Activated T-helper 9 cell treated with anti-CD3 and anti-CD28 coated beads, Interleukin-2, amount 50 U/mL, for 16 hours (primary cell): Measurements from ENCODE around the gene GALNT10.
"Not testable (repeated sequence)": the region's sequence is repeated elsewhere in the genome, so short reads cannot be mapped to it uniquely, and the experiment has no call there.

Experiments used
- DNase-seq: peaks from one replicate; pipeline ENCODE4 v3.0.0-alpha.2; 2020; ENCODE audit warnings: low read depth

GALNT10 gene

DNA sequence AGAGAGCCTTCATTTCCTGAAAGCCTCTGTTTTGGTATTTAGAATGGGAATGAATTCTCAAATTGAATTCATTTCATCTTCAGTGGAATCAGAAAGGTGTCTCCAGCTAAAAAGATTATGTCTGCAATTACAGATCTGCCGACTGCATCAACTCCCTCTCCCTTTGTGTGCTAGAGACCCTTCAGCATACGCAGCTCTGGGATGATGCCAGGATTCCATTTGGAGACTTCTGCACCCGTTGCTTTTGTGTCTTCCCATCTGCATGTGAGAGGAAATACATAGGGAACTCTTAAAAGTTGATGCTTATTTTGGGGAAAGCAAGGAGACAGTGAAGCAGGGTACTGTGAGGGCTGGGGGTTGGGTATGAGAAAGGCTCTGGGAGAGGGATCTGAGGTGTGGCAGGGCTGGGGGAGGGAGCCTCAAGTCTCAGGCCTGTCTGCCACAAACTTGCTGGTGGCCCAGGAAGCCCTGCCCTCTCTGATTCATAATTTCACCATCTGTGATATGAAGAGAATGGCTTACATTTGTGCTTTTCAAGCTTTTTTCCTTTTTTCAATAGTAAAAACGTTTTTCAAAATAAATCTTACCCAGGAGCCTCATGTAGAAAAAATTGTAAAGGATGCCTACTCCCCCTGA, 165.6 kb downstream of the GALNT10 start:
- DNase-seq = no peak

DNA sequence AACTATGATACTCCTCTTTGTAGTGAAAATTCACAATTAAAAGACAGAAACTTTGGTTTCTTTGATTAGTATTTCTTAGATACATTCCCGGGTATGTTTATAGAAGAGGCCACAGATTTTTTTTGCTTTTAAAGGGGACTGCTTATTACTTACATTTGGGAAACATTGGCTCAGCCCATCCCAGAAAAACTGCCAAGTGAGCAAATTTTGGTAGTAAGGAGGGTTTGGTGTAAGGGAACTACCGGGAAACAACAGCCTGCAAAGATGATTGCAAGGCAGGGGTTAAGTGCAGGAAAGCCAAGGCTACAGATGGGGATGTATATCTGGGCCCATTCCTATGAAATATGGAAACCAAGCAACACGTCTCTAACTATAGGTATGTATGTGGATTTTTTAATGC, 166.4 kb downstream of the GALNT10 start:
- no peak for DNase-seq

- no peak for DNase-seq
Measured at GRCh38 chr5:154358516-154359220, 168.1 kb downstream of the GALNT10 start.

GRCh38 chr5:154359221-154359573, 168.7 kb downstream of the GALNT10 start:
- DNase-seq = no peak

DNA sequence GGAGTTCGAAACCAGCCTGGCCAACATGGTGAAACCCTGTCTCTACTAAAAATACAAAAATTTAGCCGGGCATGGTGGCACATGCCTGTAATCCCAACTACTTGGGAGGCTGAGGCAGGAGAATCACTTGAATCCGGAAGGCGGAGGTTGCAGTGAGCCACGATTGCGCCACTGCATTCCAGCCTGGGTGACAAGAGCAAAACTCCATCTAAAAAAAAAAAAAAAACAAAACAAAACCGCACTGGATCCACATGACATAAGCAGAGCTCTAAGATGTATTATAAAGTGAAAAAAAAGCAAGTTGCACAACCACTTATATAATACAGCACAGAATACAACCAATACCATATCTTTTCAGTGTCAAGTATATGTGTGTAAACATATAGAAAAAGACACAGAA, 169.7 kb downstream of the GALNT10 start:
- not testable (repeated sequence) for DNase-seq

- DNase-seq = no peak
Measured at GRCh38 chr5:154363411-154363810, 172.9 kb downstream of the GALNT10 start.

GRCh38 chr5:154364771-154365170, 174.2 kb downstream of the GALNT10 start:
- DNase-seq = no peak

- no peak for DNase-seq
Measured at GRCh38 chr5:154365823-154366222, 175.3 kb downstream of the GALNT10 start.

- no peak for DNase-seq
Measured at GRCh38 chr5:154366353-154366752, 175.8 kb downstream of the GALNT10 start.

DNA sequence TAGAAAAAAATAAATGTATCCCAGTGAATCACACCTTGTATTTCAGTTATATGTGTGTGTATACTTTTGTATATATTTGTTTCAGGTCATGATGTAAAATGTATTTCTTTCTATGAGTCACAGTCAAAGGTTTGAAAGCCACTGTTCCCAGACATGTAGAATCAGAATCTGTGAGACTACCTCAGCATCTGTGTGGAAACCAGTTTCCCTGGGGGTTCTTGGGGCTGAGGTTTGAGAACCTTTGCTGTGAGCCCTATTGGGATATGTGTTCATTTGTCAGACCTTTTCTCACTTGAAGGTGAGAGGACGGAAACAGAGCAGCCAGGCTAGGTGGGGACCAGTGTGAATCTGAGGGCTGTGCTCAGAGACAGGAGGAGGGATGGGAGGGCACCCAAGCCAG, 176.6 kb downstream of the GALNT10 start:
- DNase-seq = no peak

DNA sequence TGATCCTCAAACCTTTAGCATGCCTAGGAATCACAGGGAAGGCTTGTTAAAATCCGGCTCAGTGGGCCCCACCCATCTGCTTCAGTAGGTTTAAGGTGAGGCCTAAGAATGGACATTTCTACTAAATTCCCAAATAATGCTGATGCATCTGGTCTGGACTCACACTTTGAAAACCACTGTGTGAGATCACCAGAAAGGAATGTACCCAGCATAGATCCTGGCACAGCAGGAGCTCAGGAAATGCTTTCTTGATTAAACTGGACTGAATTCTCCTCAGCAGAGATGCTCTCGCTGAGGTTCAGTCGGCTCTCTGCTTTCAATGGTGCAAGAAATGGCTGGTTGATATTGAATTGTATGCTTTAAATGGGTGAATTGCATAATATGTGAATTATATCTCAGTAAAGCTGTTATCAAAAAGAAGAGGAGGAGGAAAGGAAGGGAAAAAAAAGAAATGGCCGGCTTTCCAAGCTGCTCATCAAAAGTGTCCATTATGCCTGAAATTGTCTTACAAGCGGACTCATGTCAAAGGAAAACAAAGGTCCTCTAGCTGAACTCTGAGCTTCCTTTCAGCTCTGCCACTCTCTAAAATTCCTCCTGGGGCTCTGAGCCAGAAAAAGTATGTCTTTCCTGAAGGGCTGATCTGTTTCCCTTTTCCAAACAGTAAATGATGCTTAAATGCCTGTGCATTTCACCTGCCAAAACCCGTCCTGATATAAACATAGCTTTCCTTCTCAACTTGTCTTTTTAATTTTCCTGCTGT, 177.7 kb downstream of the GALNT10 start:
- no peak for DNase-seq

GRCh38 chr5:154369682-154370081, 179.1 kb downstream of the GALNT10 start:
- DNase-seq = no peak

DNA sequence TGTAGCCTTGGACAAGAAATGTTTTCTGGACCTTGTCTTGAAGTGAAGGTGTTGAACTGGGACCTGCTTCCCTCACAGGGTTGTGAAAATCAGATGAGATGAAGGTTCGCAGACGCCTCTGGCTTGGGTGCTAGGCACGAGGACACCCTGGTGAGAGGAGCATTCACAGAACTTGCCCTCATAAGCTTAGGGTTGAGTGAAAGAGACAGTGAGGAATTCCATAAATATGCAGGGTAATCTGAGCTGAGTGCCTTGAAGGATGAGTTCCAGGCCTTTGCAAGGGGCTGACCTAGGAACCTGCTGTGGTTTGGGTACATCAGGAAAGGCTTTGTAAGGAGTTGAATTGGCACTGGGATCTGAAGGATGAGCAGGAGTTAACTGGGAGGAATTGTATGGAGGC, 179.6 kb downstream of the GALNT10 start:
- no peak for DNase-seq

GRCh38 chr5:154370813-154371212, 180.3 kb downstream of the GALNT10 start:
- no peak for DNase-seq

DNA sequence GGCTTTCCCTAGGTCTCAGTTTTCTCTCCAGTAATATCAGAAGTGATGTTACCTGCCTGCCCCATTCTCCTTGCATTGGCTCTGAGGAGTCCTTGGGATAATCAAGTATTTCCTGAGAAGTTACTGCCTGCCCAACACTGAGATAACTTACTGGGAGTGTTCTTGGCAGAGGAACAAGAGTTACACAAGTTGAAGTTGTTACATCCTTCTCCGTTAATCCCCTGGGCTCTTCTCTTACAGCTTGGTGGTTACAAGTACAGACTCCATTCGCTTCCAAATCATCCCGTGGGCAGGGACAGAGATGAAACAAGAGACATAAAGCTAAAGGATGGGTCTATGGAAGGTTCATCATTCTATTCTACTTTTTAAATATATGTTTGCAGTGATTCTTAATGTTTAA, 181.2 kb downstream of the GALNT10 start:
- no peak for DNase-seq

GRCh38 chr5:154372661-154373060, 182.1 kb downstream of the GALNT10 start:
- DNase-seq = no peak

DNA sequence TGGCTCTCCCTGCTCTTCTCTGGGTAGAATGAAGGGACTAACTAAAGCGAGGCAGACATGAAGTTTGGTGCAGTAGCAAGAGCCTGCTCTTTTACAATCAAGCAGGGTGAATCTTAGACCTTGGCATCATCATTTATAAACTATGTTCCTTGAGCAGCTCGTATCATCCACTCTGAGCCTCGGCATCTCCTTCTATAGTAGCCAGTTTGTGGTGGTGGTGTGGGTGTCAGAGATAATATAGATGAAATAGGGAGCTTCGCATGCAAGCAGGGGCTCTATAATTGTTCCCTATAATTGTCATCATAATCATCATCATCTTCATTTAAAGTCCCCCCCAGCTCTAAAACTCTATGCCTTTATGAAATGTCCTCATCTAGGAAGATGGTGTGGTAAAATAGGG, 182.8 kb downstream of the GALNT10 start:
- DNase-seq = no peak

DNA sequence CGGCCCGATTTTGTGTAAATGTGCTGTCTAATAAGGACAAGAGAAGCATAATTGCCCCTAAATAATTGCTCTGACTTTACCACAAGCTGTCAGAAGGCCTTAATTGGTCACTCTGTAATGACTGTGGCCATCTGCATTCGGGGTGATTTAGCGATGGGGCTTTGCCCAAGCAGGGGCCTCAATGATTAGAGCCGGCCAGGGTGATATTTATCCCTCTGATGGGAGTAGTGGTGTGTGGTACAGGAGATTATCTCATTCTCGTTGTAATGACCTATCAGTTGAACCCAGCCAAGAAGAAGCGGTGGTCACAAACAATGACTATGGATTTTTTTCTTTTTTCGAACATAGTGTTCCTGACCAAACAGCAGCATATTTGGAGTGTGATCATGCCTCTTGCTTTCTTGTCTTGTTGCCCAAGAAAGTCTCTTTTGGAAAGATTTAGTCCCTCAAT, 183.2 kb downstream of the GALNT10 start:
- DNase-seq = no peak

- DNase-seq = no peak
Measured at GRCh38 chr5:154374264-154374663, 183.7 kb downstream of the GALNT10 start.

DNA sequence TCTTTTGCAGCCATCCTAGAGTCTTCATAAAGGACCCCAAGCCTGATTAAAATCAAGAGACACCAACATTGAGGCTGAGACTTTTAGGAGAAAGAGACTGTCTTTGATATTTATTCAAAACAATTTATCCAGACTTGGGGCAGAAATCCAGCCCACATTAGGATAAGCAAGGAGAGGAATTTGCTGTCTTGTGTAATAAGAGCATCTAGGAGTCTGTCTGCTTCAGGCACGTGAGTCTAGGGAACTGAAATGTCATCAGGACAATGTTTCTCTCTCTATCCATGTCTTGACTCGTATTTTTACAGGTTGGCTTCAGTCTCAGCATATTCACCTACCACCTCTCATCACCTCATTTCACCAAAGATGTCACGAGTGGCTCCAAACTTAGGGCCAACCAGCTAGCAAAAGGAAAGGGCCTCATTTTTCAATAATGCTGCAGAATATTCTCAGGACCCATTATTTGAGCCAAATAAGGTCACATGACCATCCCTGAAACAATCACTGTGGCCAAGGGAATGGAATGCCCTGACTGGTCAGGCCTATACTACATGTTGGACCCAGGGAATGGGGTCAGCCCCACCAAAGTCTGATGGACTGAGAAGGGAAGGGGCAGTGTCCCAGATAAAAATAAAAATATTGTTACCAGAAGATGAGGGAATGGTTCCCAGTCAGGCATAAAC, 184.9 kb downstream of the GALNT10 start:
- no peak for DNase-seq

DNA sequence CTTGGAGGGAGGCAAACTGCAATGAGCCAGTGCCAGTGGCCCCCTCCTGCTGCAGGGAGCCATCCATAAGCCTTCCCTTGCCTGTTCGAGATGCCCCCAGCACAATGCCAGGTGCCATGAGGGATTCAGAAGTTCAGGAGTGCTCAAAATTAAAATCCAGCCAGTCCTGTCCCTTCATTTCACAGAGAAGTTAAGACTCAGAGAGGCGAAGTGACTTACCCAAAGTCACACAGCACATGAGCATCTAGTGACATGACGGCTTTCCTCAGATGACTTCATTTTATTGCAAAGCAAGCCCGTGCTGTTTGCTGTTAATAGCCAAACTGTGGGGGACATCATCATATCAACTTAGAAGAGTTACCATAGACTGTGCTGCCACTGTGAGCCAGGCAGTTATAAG, 185.9 kb downstream of the GALNT10 start:
- DNase-seq = no peak

GRCh38 chr5:154377754-154378533, 187.4 kb downstream of the GALNT10 start:
- no peak for DNase-seq
